Skeletal muscle satellite cell (primary cell): Measurements from ENCODE around the gene SFMBT1.

Experiments used
- H3K27me3 ChIP-seq: 2 replicates; pipeline ENCODE4 v1.7.0; 2013; ENCODE audit warnings: low read length; ENCODE audit not compliant: control insufficient read depth, insufficient read depth
- H3K36me3 ChIP-seq: 2 replicates; pipeline ENCODE4 v1.7.0; 2013; ENCODE audit warnings: mild to moderate bottlenecking, control low read depth, low read length; ENCODE audit not compliant: insufficient read depth
- H3K4me1 ChIP-seq: 2 replicates; pipeline ENCODE4 v1.7.0; 2013; ENCODE audit warnings: low read length; ENCODE audit not compliant: control insufficient read depth, insufficient read depth
- H3K4me2 ChIP-seq: 2 replicates; pipeline ENCODE4 v1.7.0; 2013; ENCODE audit warnings: mild to moderate bottlenecking, low read length
- H3K4me3 ChIP-seq: 2 replicates; pipeline ENCODE4 v1.7.0; 2013; ENCODE audit warnings: low read length
- H3K9ac ChIP-seq: 2 replicates; pipeline ENCODE4 v1.7.0; 2013; ENCODE audit warnings: mild to moderate bottlenecking, low read depth, low read length, moderate library complexity
- H3K9me3 ChIP-seq: replicated peaks from 2 replicates; pipeline ENCODE4 v1.7.0; 2013; ENCODE audit warnings: mild to moderate bottlenecking, control low read depth, low read length

The SFMBT1 gene

DNA sequence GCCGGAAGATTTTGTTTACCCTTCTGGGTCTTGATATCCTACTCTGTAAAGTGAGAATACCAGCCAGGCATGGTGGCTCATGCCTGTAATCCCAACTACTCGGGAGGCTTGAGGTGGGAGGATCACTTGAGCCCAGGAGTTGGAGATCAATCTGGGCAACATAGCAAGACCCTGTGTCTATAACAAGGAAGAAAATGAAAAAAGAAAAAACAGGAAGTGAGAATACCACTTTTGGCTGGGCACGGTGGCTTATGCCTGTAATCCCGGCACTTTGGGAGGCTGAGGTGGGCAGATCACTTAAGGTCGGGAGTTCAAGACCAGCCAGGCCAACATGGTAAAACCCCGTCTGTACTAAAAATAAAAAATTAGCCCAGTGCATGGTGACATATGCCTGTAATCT lies 36.9 kb downstream of the SFMBT1 start:
- Histone ChIP-seq H3K9ac (no peak overlapping the region), H3K4me3 (no peak overlapping the region), H3K27me3 (no peaks in the 10 kb centered on the region)

DNA sequence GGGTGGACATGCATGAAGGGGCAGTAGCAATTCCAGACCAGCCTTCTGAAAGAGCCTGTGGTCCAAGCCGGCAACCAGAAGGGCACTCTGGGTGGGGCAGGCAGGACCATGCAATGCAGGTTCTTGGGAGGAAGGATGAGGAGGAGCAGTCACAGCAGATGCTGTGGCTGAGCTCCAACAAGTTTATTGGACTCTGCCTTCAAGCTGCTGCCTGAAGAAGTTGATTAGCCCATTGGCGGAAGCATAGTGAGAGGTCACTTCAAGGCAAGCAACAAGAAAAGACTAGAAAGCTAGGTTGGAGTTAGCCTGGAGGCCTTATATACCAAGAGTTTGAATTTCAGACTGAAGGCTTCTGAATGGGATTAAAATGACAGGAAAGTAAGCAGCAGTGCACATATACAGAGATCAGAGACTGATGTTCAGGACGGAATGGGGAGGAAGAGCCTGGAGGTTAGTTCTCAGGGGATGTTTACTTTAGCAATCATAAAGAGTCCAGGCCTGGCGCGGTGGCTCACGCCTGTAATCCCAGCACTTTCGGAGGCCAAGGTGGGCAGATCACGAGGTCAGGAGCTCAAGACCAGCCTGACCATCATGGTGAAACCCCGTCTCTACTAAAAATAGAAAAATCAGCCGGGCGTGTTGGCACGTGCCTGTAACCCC lies 39.9 kb downstream of the SFMBT1 start:
- Histone ChIP-seq H3K4me3 (no peak overlapping the region), H3K36me3 (no peaks in the 10 kb centered on the region), H3K4me2 (no peak overlapping the region), H3K9me3 (no peaks in the 10 kb centered on the region), H3K27me3 (no peaks in the 10 kb centered on the region), H3K4me1 (no peaks in the 10 kb centered on the region), H3K9ac (no peak overlapping the region)

More for the DNA sequence above, 36.9 kb downstream of the SFMBT1 start:
- H3K9me3 ChIP-seq = no peaks in the 10 kb centered on the region
- H3K4me2 ChIP-seq = no peak overlapping the region
- H3K36me3 ChIP-seq = no peaks in the 10 kb centered on the region
- no peaks in the 10 kb centered on the region for H3K4me1 ChIP-seq

DNA sequence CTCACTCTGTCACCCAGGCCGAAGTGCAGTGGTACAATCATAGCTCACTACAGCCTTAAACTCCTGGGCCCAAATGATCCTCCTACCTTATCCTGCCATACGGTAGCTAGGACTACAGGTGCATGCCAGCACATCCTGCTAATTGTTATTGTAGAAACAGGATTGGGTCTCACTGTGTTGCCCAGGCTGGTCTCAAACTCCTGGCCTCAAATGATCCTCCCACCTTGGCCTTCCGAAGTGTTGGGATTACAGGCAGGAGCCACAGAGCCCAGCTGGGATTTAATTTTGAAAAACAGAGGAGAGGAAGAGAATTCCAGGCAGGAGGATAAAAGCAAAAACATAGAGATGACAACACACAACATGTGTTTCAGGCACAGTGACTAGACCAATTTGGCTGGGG lies 40.5 kb downstream of the SFMBT1 start:
- H3K4me1 ChIP-seq = no peaks in the 10 kb centered on the region

DNA sequence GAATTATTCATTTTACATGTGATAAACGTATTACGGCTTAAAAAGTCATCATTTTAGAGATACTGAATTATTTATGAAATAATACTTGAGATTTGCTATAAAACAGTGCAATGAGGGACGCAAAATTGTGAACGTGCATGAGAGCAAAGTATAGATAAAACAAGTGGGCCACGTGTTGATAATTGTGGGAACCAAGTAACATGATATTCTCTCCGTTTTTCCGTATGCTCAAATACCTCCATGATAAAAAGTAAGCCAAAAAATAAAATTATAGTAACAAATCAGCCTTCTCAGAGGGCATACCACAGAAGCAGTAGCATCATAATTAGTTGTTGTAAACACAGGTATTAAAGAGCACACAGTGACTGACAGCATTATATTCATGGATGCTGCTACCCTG lies 42.6 kb downstream of the SFMBT1 start:
- H3K4me2 ChIP-seq = no peak overlapping the region
- H3K36me3 ChIP-seq = no peaks in the 10 kb centered on the region
- H3K4me3 ChIP-seq = no peak overlapping the region
- no peaks in the 10 kb centered on the region for H3K4me1 ChIP-seq
- no peak overlapping the region for H3K9ac ChIP-seq
- no peaks in the 10 kb centered on the region for H3K9me3 ChIP-seq
- no peaks in the 10 kb centered on the region for H3K27me3 ChIP-seq

More for the DNA sequence above, 40.5 kb downstream of the SFMBT1 start:
- H3K36me3 ChIP-seq = no peaks in the 10 kb centered on the region
- no peaks in the 10 kb centered on the region for H3K9me3 ChIP-seq
- no peak overlapping the region for H3K9ac ChIP-seq
- H3K4me3 ChIP-seq = no peak overlapping the region
- H3K4me2 ChIP-seq = no peak overlapping the region
- no peaks in the 10 kb centered on the region for H3K27me3 ChIP-seq

DNA sequence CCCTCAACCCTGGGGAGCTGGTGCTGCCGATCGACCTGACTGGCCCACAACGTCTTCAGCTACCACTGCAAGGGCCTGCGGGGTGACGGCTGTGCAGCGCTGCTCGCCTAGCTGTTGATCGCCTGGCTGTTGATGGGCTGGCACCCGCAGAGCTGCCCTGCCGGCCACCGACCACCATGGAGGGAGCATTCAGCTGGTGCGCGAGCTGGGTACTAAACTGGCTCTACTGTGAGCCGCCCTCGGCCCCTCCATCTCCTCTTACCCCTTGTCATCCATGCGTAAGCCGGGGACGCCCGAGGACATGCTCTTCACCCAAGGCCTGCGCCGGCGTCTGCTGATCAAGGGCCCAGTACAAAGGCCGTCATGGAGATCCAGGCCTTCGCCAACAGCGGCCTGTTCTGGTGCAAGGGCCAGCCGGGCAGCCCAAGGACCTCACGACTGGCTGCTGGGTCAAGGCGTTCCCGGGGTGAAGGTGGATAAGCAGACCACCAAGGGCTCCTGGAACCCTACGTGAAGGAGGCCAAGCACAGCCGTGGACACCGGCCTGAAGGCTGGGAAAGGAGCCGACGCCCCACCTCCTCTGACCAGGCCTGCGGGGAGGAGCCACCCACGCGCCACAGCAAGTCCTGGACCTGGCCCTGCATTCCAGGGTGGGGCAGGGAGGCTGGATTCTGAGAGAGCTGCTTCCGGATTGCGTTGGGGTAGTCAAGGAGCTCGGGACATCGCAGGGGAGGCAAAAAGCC lies 46.9 kb downstream of the SFMBT1 start:
- H3K27me3 ChIP-seq = no peaks in the 10 kb centered on the region
- H3K4me2 ChIP-seq = no peak overlapping the region
- no peak overlapping the region for H3K4me3 ChIP-seq
- H3K36me3 ChIP-seq = no peaks in the 10 kb centered on the region
- H3K9me3 ChIP-seq = no peaks in the 10 kb centered on the region
- no peak overlapping the region for H3K9ac ChIP-seq
- no peaks in the 10 kb centered on the region for H3K4me1 ChIP-seq

DNA sequence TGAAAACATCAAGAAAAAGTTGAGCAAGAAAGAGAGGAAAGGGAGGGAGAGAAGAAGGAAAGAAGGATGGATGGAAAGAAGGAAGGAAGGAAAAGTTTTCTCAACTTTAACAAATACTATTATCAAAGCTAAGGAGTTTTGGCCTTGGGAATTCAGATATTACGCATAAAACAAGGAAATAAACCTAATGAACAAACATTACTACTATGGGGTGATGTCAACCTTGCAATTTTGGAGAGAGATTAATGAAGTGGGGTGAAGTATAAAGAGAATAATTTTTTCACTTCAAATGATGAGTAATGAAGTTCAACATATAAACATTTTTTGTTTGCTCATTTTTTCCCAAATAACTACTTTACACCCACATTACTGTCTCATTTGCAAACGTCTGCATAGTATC lies 55.2 kb downstream of the SFMBT1 start:
- Histone ChIP-seq H3K9ac (no peak overlapping the region), H3K4me2 (no peak overlapping the region), H3K27me3 (no peaks in the 10 kb centered on the region), H3K9me3 (no peaks in the 10 kb centered on the region), H3K4me1 (no peaks in the 10 kb centered on the region), H3K4me3 (no peak overlapping the region), H3K36me3 (no peaks in the 10 kb centered on the region)

DNA sequence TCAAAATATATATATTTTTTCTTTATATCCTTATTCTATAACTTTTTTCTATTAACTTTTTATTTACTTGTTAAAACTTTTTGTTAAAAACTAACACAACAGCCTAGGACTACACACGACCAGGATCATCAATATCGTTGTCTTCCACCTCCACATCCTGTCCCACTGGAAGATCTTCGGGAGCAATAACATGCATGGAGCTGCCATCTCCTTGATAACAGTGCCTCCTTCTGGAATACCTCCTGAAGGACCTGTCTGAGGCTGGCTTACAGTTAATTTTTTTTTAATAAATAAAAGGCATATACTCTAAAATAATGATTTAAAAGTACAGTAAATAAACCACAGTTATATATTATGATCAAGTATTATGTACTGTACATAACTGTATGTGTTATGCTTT lies 58.9 kb downstream of the SFMBT1 start:
- no peaks in the 10 kb centered on the region for H3K4me1 ChIP-seq
- H3K27me3 ChIP-seq = no peaks in the 10 kb centered on the region
- no peaks in the 10 kb centered on the region for H3K9me3 ChIP-seq
- H3K9ac ChIP-seq = no peak overlapping the region
- H3K36me3 ChIP-seq = no peaks in the 10 kb centered on the region
- no peak overlapping the region for H3K4me2 ChIP-seq
- H3K4me3 ChIP-seq = no peak overlapping the region

DNA sequence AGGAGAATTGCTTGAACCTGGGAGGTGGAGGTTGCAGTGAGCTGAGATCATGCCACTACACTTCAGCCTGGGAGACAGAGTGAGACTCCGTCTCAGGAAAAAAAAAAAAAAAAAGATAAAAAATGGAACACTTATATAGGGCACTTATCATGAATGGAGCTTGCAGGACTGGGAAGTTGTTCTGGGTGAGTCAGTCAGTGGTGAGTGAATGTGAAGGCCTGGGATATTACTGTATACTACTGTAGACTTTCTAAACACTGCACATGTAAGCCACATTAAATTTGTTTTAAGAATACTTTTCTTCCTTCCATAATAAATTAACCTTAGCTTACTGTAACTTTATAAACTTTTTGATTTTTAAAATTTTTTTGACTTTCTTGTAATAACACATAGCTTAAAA lies 59.8 kb downstream of the SFMBT1 start:
- Histone ChIP-seq H3K9me3 (no peaks in the 10 kb centered on the region), H3K4me1 (no peaks in the 10 kb centered on the region), H3K9ac (no peak overlapping the region), H3K4me3 (no peak overlapping the region), H3K36me3 (no peaks in the 10 kb centered on the region), H3K27me3 (no peaks in the 10 kb centered on the region), H3K4me2 (no peak overlapping the region)

DNA sequence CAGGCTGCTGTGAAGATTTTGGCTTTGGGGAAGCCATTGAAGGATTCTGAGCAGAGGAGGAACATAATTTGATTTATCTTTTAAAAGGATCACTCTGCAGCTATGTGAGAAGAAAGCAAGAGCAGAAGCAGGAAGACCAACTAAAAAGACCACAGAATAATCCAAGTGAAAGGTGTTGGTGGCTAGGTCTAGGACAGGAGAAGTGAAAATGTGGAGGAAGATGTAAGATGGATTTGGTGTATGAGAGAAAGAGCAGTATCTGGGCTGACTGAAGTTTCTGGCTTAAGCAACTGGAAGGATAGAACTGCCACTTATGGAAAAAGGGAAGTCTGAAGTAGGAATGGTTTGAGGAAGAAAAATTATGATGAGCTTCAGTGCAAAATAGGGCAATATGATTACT lies 62.0 kb downstream of the SFMBT1 start:
- Histone ChIP-seq H3K27me3 (no peaks in the 10 kb centered on the region), H3K4me3 (no peak overlapping the region), H3K4me2 (no peak overlapping the region), H3K36me3 (no peaks in the 10 kb centered on the region), H3K4me1 (no peaks in the 10 kb centered on the region), H3K9me3 (no peaks in the 10 kb centered on the region), H3K9ac (no peak overlapping the region)

DNA sequence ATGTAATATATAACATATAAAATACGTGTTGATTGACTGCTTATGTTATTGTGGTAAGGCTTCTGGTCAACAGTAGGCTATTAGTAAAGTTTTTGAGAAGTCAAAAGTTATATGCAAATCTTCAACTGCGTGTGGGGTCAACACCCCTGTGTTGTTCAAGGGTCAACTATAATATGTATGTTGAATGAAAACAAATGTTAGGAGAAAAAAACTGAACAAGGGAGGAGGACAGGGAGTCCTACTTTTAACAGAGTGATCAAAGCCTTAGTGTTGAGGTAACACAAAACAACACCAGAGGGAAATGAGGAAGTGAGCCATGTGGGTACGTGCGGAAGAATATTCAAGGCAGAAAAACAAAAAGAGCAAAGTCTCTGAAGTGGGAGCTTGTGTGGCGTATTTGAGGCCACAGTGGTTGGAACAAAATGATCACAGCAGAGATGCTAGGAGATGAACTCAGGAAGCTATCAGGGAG lies 62.5 kb downstream of the SFMBT1 start:
- Histone ChIP-seq H3K4me1 (no peaks in the 10 kb centered on the region), H3K36me3 (no peaks in the 10 kb centered on the region), H3K4me3 (no peak overlapping the region), H3K27me3 (no peaks in the 10 kb centered on the region), H3K4me2 (no peak overlapping the region), H3K9me3 (no peaks in the 10 kb centered on the region), H3K9ac (no peak overlapping the region)

DNA sequence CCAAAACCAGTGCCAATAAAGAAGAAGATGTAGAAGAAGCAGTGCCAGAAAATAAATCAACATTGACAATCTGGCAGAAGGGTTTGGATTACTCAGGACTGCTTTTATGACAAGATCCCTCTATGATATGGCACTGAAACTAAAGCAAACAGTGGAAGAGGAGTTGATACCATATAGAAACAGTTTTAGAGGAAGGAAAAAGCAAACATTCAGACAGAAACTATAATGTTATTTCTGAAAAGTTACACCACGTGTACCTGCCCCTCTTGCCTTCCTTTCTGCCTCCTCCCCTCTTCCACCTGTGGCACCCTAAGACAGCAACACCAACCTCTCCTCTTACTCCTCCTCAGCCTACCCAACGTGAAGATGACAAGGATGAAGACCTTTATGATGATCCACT lies 63.0 kb downstream of the SFMBT1 start:
- Histone ChIP-seq H3K4me2 (no peak overlapping the region), H3K4me3 (no peak overlapping the region), H3K36me3 (no peaks in the 10 kb centered on the region), H3K27me3 (no peaks in the 10 kb centered on the region), H3K4me1 (no peaks in the 10 kb centered on the region), H3K9ac (no peak overlapping the region), H3K9me3 (no peaks in the 10 kb centered on the region)
